Measurements from ENCODE around the gene ZNF646. TPM values are rescaled to one million over a fixed set of nuclear protein-coding genes. Genes with fewer than 3 reads are reported as not detected.

Gene ZNF646
- total RNA-seq, 1 experiment from 2014 or later, result 26.8 TPM

GRCh38 chr16:31110106-31111034 is 36.1 kb downstream of the ZNF646 start:
- H3K4me3 ChIP-seq (ENCODE audit: low read depth in 2 of 2, low read length in 2 of 2), result no peak overlapping the region
- H3K9me3 ChIP-seq (ENCODE audit: control insufficient read depth, insufficient read depth, low read depth, low read length), result no peaks in the 10 kb centered on the region
- H3K27me3 ChIP-seq (ENCODE audit: control insufficient read depth, insufficient read depth, low read length), result no peaks in the 10 kb centered on the region
- no peak overlapping the region for H3K27ac ChIP-seq (ENCODE audit: low read length)
- intact Hi-C loops (cut with micrococcal nuclease; ENCODE audit: unreplicated experiment) (no loop called here), in situ Hi-C loops (cut with HindIII; ENCODE audit: low pct_unique_long_range_greater_than_20kb, low sequenced_read_pairs) (no loop called here)
- no peak for DNase-seq (ENCODE audit: low read depth, low spot score)
- POLR2A ChIA-PET, result no interaction called here
- no peaks in the 10 kb centered on the region; the same call in 1 of the 2 replicates for H3K36me3 ChIP-seq (ENCODE audit: control insufficient read depth, insufficient read depth, low read length)
- no peak for ATAC-seq
- peaks cover 23% of the 10 kb centered on the region for H3K4me1 ChIP-seq (ENCODE audit: control insufficient read depth, insufficient read depth, low read length)
- TF ChIP-seq CTCF (IDR thresholded peaks at IDR 0.05) (no peak), SIN3A (IDR thresholded peaks at IDR 0.05; ENCODE audit: borderline replicate concordance, insufficient read depth, low read depth, low read length) (no peak), POLR2AphosphoS5 (IDR thresholded peaks at IDR 0.05; ENCODE audit: low read depth, low read length) (no peak), REST (IDR thresholded peaks at IDR 0.05; ENCODE audit: insufficient read depth in 1 of 2, low read depth in 2 of 2, low read length in 1 of 2) (no peak), TCF7L2 (IDR thresholded peaks at IDR 0.05; ENCODE audit: low read depth, low read length) (no peak)
- no TSS peak for BruUV-seq (replicated peaks)
- CTCF ChIA-PET, result no interaction called here

GRCh38 chr16:31111881-31112466 is 37.8 kb downstream of the ZNF646 start:
- no TSS peak for BruUV-seq (replicated peaks)
- H3K27ac ChIP-seq (ENCODE audit: low read length), result no peak overlapping the region
- H3K27me3 ChIP-seq (ENCODE audit: control insufficient read depth, insufficient read depth, low read length), result no peaks in the 10 kb centered on the region
- DNase-seq (ENCODE audit: low read depth, low spot score) (no peak), ATAC-seq (no peak)
- ChIA-PET POLR2A (no interaction called here), CTCF (interaction anchor here (0.6 kb wide), 2 partner anchors 30 to 332 kb away, joined by 3 to 5 read pairs; no protein-coding TSS in a partner anchor)
- TF ChIP-seq CTCF (IDR thresholded peaks at IDR 0.05) (no peak), SIN3A (IDR thresholded peaks at IDR 0.05; ENCODE audit: borderline replicate concordance, insufficient read depth, low read depth, low read length) (no peak), POLR2AphosphoS5 (IDR thresholded peaks at IDR 0.05; ENCODE audit: low read depth, low read length) (no peak), REST (IDR thresholded peaks at IDR 0.05; ENCODE audit: insufficient read depth in 1 of 2, low read depth in 2 of 2, low read length in 1 of 2) (no peak), TCF7L2 (IDR thresholded peaks at IDR 0.05; ENCODE audit: low read depth, low read length) (no peak)
- H3K9me3 ChIP-seq (ENCODE audit: control insufficient read depth, insufficient read depth, low read depth, low read length), result no peaks in the 10 kb centered on the region
- intact Hi-C loops (cut with micrococcal nuclease; ENCODE audit: unreplicated experiment) (no loop called here), in situ Hi-C loops (cut with HindIII; ENCODE audit: low pct_unique_long_range_greater_than_20kb, low sequenced_read_pairs) (no loop called here)
- H3K36me3 ChIP-seq (ENCODE audit: control insufficient read depth, insufficient read depth, low read length), result no peaks in the 10 kb centered on the region; the same call in 1 of the 2 replicates
- H3K4me1 ChIP-seq (ENCODE audit: control insufficient read depth, insufficient read depth, low read length), result peaks cover 19% of the 10 kb centered on the region
- H3K4me3 ChIP-seq (ENCODE audit: low read depth in 2 of 2, low read length in 2 of 2), result no peak overlapping the region

Data from Panc1 (cell line).